Right hindlimb (tissue), 1 donor: ENCODE data around the gene SFTPB.
"Not testable (repeated sequence)": the region's sequence is repeated elsewhere in the genome, so short reads cannot be mapped to it uniquely, and the experiment has no call there.

Experiments used
- DNase-seq: peaks from one replicate; pipeline ENCODE4 v3.0.0-alpha.2; 2018

The SFTPB gene

GRCh38 chr2:85652056-85652455, 15.9 kb downstream of the SFTPB start:
- no peak for DNase-seq

- no peak for DNase-seq
These were observed 16.9 kb downstream of the SFTPB start for GRCh38 chr2:85651097-85651496.

- no peak for DNase-seq
These were observed 17.5 kb downstream of the SFTPB start for GRCh38 chr2:85650456-85650855.

- no peak for DNase-seq
These were observed 18.5 kb downstream of the SFTPB start for GRCh38 chr2:85649201-85650190.

GRCh38 chr2:85648619-85649018, 19.4 kb downstream of the SFTPB start:
- DNase-seq, result no peak

GRCh38 chr2:85647823-85648526, 20.0 kb downstream of the SFTPB start:
- DNase-seq, result no peak

- no peak for DNase-seq
These were observed 21.8 kb downstream of the SFTPB start for GRCh38 chr2:85646166-85646565.

GRCh38 chr2:85644909-85645308, 23.1 kb downstream of the SFTPB start:
- DNase-seq, result no peak

GRCh38 chr2:85642725-85643124, 25.3 kb downstream of the SFTPB start:
- no peak for DNase-seq

GRCh38 chr2:85635636-85636035, 32.4 kb downstream of the SFTPB start:
- no peak for DNase-seq

GRCh38 chr2:85635011-85635410, 33.0 kb downstream of the SFTPB start:
- no peak for DNase-seq

GRCh38 chr2:85631316-85631715, 36.7 kb downstream of the SFTPB start:
- DNase-seq, result no peak

- no peak for DNase-seq
These were observed 39.3 kb downstream of the SFTPB start for GRCh38 chr2:85628658-85629057.

- DNase-seq, result no peak
These were observed 44.0 kb downstream of the SFTPB start for GRCh38 chr2:85623991-85624390.

GRCh38 chr2:85621338-85621737, 46.7 kb downstream of the SFTPB start:
- no peak for DNase-seq

- no peak for DNase-seq
These were observed 48.4 kb downstream of the SFTPB start for GRCh38 chr2:85619617-85620016.

GRCh38 chr2:85617723-85618122, 50.3 kb downstream of the SFTPB start:
- DNase-seq, result not testable (repeated sequence)

GRCh38 chr2:85615413-85615728, 52.6 kb downstream of the SFTPB start:
- DNase-seq, result no peak

GRCh38 chr2:85614757-85615156, 53.2 kb downstream of the SFTPB start:
- not testable (repeated sequence) for DNase-seq

GRCh38 chr2:85613717-85614515, 54.1 kb downstream of the SFTPB start:
- DNase-seq, result no peak

- DNase-seq, result peak; percentile 96
These were observed 56.1 kb downstream of the SFTPB start, which contains the start of gene C2orf68 for GRCh38 chr2:85611705-85612587. TSS of gene C2orf68 (minus strand) at chr2:85612066. CDS start at chr2:85611984, 82 bp downstream.

- no peak for DNase-seq
These were observed 56.7 kb downstream of the SFTPB start for GRCh38 chr2:85611217-85611704.
